ENCODE data around the gene GRIN1.

DNA sequence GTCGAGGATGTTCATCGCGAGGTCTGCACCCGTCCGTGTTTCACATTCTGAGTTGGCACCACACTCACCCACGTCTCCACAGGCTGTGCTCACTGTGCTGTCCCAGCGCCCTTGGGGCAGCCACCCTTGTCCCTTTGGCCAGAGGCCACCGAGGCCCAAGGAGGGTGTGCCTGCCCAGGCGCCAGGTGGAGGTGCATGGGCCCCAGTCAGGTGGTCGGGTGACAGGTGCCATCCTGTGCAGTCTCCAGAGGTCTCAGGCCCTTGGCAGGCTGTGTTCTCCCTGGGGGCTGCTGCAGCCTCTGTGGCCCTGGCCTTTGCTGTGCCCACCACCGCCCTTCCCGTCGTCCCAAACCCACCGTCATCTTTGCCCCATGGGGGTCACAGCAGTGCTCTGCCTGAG, 39.7 kb upstream of the GRIN1 start:
- no peak for TF ChIP-seq POLR2A (IDR thresholded peaks at IDR 0.05; ENCODE audit: low read length)
- TF ChIP-seq GATA1 (IDR thresholded peaks at IDR 0.05; ENCODE audit: low read depth, low read length), result no peak
